A549 (cell line): ENCODE data around the gene GORASP2. TPM values are rescaled to one million over a fixed set of nuclear protein-coding genes. Genes with fewer than 3 reads are reported as not detected.
A peak's percentile ranks its signal among the peaks of the same experiment; 100 is the strongest.

Experiments
- ATAC-seq, 2 experiments: fragments of 200-7000 bp in 1 of 2; fragments of >200 bp in 1 of 2; cut with Nextera tagmentation in 1 of 2; cut with Tn5 transposase in 1 of 2; 3 replicates each; pipeline versions ENCODE4 v1.8.0 to v1.9.1; 2018 to 2020; ENCODE audit warnings: mild to moderate bottlenecking in 1 of 2, moderate library complexity in 1 of 2
- CTCF ChIA-PET: fragments of 300-600 bp; sonication (Branson Sonifier 250); formaldehyde crosslinking; extraction: SDS; loops from one replicate; lab custom pipeline; 2021; ENCODE audit warnings: antibody characterized with exemption, inconsistent platforms; lab: Yijun Ruan, JAX
- POLR2A ChIA-PET: fragments of 350-600 bp; formaldehyde crosslinking; extraction: SDS; loops from one replicate; lab custom pipeline; 2021; ENCODE audit warnings: antibody characterized with exemption, inconsistent platforms; lab: Yijun Ruan, JAX
- DNase-seq, 2 experiments: peaks; one replicate each; pipeline versions ENCODE4 v3.0.0 to v3.0.0-alpha.2; 2011 to 2016; ENCODE audit warnings: low read depth in 1 of 2, low spot score in 1 of 2
- FAIRE-seq: peaks from 2 replicates; lab custom pipeline; 2011; peaks lifted over from hg19 to GRCh38; lab: Jason Lieb, UNC
- H3K27ac ChIP-seq, 2 experiments: fragments of >200 bp; sonication (Bioruptor Twin); formaldehyde crosslinking; 3 replicates each; pipeline ENCODE4 v1.5.1; 2016 to 2017
- H3K4me1 ChIP-seq: fragments of >200 bp; sonication (Bioruptor Twin); formaldehyde crosslinking; 3 replicates; pipeline ENCODE4 v1.6.1; 2016
- H3K4me2 ChIP-seq: fragments of >200 bp; sonication (Bioruptor Twin); formaldehyde crosslinking; 3 replicates; pipeline ENCODE4 v1.6.1; 2016
- H3K4me3 ChIP-seq: fragments of >200 bp; sonication (Bioruptor Twin); formaldehyde crosslinking; 3 replicates; pipeline ENCODE4 v1.5.1; 2016
- H3K9me3 ChIP-seq: fragments of >200 bp; sonication (Bioruptor Twin); formaldehyde crosslinking; 3 replicates; pipeline ENCODE4 v1.6.1; 2016
- CBX2 ChIP-seq: fragments of 200-600 bp; sonication (generic); IDR thresholded peaks from 2 replicates; pipeline ENCODE4 v1.6.1; 2016; ENCODE audit warnings: low read depth, mild to moderate bottlenecking, borderline replicate concordance
- CHD4 ChIP-seq: fragments of 200-600 bp; sonication (generic); IDR thresholded peaks from 2 replicates; pipeline ENCODE4 v1.6.1; 2016; ENCODE audit warnings: antibody characterized with exemption, mild to moderate bottlenecking, borderline replicate concordance
- E2F6 ChIP-seq: IDR thresholded peaks from 2 replicates; pipeline ENCODE4 v1.6.1; 2012; ENCODE audit warnings: low read depth, borderline replicate concordance
- EHMT2 ChIP-seq: fragments of 200-600 bp; sonication (generic); IDR thresholded peaks from 2 replicates; pipeline ENCODE4 v1.6.1; 2016; ENCODE audit warnings: antibody characterized with exemption, low read depth, mild to moderate bottlenecking, moderate library complexity
- ESRRA ChIP-seq: fragments of 150-350 bp; IDR thresholded peaks from 2 replicates; pipeline ENCODE4 v1.6.1; 2014; ENCODE audit warnings: mild to moderate bottlenecking, low read length, borderline replicate concordance
- HDAC2 ChIP-seq: fragments of 200-600 bp; sonication (generic); IDR thresholded peaks from 2 replicates; pipeline ENCODE4 v1.6.1; 2016
- HEYL ChIP-seq: fragments of 250-450 bp; sonication (Bioruptor Pico); IDR thresholded peaks from 2 replicates; pipeline ENCODE4 v1.8.0; 2021; ENCODE audit warnings: mild to moderate bottlenecking, moderate library complexity
- JUNB ChIP-seq: fragments of >200 bp; sonication (Bioruptor Twin); formaldehyde crosslinking; IDR thresholded peaks from 2 replicates; pipeline ENCODE4 v1.6.1; 2016
- MYC ChIP-seq: IDR thresholded peaks from 2 replicates; pipeline ENCODE4 v1.6.1; 2012; ENCODE audit warnings: mild to moderate bottlenecking, inconsistent platforms, low read length, improper control_type of control experiment, borderline replicate concordance
- NPAS2 ChIP-seq: fragments of 250-450 bp; sonication (Bioruptor Pico); IDR thresholded peaks from 2 replicates; pipeline ENCODE4 v1.8.0; 2022; ENCODE audit warnings: mild to moderate bottlenecking, moderate library complexity, borderline replicate concordance
- PBX3 ChIP-seq: IDR thresholded peaks from 2 replicates; pipeline ENCODE4 v1.6.1; 2012
- POLR2A ChIP-seq: IDR thresholded peaks from 2 replicates; pipeline ENCODE4 v1.6.1; 2012; ENCODE audit warnings: mild to moderate bottlenecking, low read length
- RAD21 ChIP-seq, 2 experiments: fragments of >200 bp in 1 of 2; sonication (Bioruptor Twin) in 1 of 2; formaldehyde crosslinking in 1 of 2; IDR thresholded peaks in 1 of 2; conservative IDR thresholded peaks in 1 of 2; 2 replicates in 1 of 2; 3 replicates in 1 of 2; pipeline ENCODE4 v1.6.1; 2012 to 2018; ENCODE audit warnings: inconsistent platforms in 1 of 2
- RCOR1 ChIP-seq: fragments of 150-350 bp; IDR thresholded peaks from 2 replicates; pipeline ENCODE4 v1.6.1; 2014; ENCODE audit warnings: antibody characterized with exemption, low read length, low read depth
- REST ChIP-seq: fragments of 200-600 bp; sonication (generic); IDR thresholded peaks from 2 replicates; pipeline ENCODE4 v1.6.1; 2016; ENCODE audit warnings: antibody characterized with exemption, mild to moderate bottlenecking, moderate library complexity
- RNF2 ChIP-seq: fragments of 200-600 bp; sonication (generic); IDR thresholded peaks from 2 replicates; pipeline ENCODE4 v1.6.1; 2016; ENCODE audit warnings: low read depth, mild to moderate bottlenecking, antibody characterized with exemption, moderate library complexity, borderline replicate concordance
- SREBF2 ChIP-seq: fragments of 450-650 bp; IDR thresholded peaks from 2 replicates; pipeline ENCODE4 v1.6.1; 2014; ENCODE audit warnings: mild to moderate bottlenecking, moderate library complexity
- TFCP2L1 ChIP-seq: fragments of 250-450 bp; sonication (Bioruptor Pico); IDR thresholded peaks from 2 replicates; pipeline ENCODE4 v1.5.0; 2021; ENCODE audit warnings: mild to moderate bottlenecking
- ZFP36 ChIP-seq: fragments of 450-650 bp; IDR thresholded peaks from 2 replicates; pipeline ENCODE4 v1.6.1; 2014; ENCODE audit warnings: borderline replicate concordance; ENCODE audit not compliant: partially characterized antibody
- WGBS: methylation state at CpG from one replicate; pipeline ENCODE4 v1.1.6; 2017; ENCODE audit errors: missing lambda C conversion rate; 5-methylcytosine and 5-hydroxymethylcytosine counted together
- polyA plus RNA-seq, 4 experiments: library from polyadenylated mRNA; depleted of rRNA in 3 of 4; stranded (reverse); fragments of >200 nt; fragmentation: RNase III in 1 of 4; extraction: RNeasy Plus Mini Kit Qiagen cat#74134 plus additional on column Dnase treatment in 1 of 4; gene quantifications; 2 replicates in 3 of 4; 3 replicates in 1 of 4; pipeline ENCODE4 v1.2.3, GENCODE V29; 2011 to 2017
- TF ChIP-seq, protein P1 (sequence below): fragments of >200 bp; sonication (Bioruptor Twin); formaldehyde crosslinking; IDR thresholded peaks from 3 replicates; pipeline ENCODE4 v1.5.1; 2016
- TF ChIP-seq, protein P2 (sequence below): fragments of 450-650 bp; IDR thresholded peaks from 2 replicates; pipeline ENCODE4 v1.6.1; 2014; ENCODE audit warnings: antibody characterized with exemption

The GORASP2 gene
- polyA plus RNA-seq, 2 of the 4 experiments (the other 2 are of a cell fraction) = 90.5 to 179 TPM

DNA sequence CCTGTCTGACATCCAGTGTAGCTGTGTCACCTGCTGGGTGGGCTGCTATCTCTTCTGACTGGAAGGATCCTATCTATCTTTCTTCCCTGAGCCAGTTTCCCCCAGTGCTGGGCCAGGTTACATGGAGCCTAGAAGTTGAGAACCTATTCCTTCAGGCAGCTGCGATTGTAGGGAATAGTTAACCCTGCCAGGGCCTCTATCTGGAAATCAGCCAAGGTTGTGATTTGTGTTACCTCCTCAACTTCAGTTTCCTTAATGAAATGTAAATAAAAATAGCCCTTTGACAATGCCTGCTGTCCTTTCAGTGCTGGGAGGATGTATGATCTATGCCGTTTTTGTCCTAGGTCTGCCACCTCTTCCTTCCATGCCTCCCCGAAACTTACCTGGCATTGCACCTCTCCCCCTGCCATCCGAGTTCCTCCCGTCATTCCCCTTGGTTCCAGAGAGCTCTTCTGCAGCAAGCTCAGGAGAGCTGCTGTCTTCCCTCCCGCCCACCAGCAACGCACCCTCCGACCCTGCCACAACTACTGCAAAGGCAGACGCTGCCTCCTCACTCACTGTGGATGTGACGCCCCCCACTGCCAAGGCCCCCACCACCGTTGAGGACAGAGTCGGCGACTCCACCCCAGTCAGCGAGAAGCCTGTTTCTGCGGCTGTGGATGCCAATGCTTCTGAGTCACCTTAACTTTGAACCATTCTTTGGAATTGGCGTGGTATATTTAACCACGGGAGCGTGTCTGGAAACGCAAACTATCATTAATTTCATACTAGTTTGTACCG is 36.6 kb downstream of the GORASP2 start:
- TF ChIP-seq CHD4 = no peak
- no peak for TF ChIP-seq ZFP36
- TF ChIP-seq JUNB = no peak
- no peak for TF ChIP-seq RAD21 (conservative IDR thresholded peaks at IDR 0.05 in 1 of 2, IDR thresholded peaks at IDR 0.05 in 1 of 2)
- no peak for TF ChIP-seq MYC
- no peak for TF ChIP-seq PBX3
- no peak for TF ChIP-seq E2F6
- TF ChIP-seq TFCP2L1 = no peak
- no peak for TF ChIP-seq HEYL (CRISPR knock-in tag)
- no peak for TF ChIP-seq POLR2A
- no peak for TF ChIP-seq HDAC2
- no peak for TF ChIP-seq RNF2
- no peak for TF ChIP-seq EHMT2
- no peak for TF ChIP-seq REST
- TF ChIP-seq RCOR1 = no peak
- no peak for TF ChIP-seq SREBF2
- no peak for TF ChIP-seq NPAS2 (CRISPR knock-in tag)
- TF ChIP-seq ESRRA = no peak
- no peak for TF ChIP-seq CBX2
- ChIA-PET POLR2A (no interaction called here), CTCF (interaction anchor here (1.1 to 2.1 kb wide), 3 partner anchors 11 to 583 kb away, joined by 3 to 6 read pairs (median 3); no protein-coding TSS in a partner anchor)
- H3K4me3 ChIP-seq = no peak overlapping the region
- FAIRE-seq = no peak
- no peak for DNase-seq
- H3K9me3 ChIP-seq = no peaks in the 10 kb centered on the region
- ATAC-seq = no peak
- WGBS = 83% methylated on average over 16 of the region's 20 CpGs
- no peak overlapping the region for H3K27ac ChIP-seq
- no peaks in the 10 kb centered on the region for H3K4me1 ChIP-seq
- no peak overlapping the region for H3K4me2 ChIP-seq

- Histone ChIP-seq H3K9me3 (no peaks in the 10 kb centered on the region), H3K4me2 (no peak overlapping the region), H3K4me1 (no peaks in the 10 kb centered on the region), H3K4me3 (no peak overlapping the region), H3K27ac (no peak overlapping the region)
- ChIA-PET POLR2A (no interaction called here), CTCF (interaction anchor here (0.8 to 2.4 kb wide), 4 partner anchors 11 to 581 kb away, joined by 3 to 13 read pairs (median 4); partner anchors contain the start of gene GORASP2)
- DNase-seq (peak; percentile 49 to 61), ATAC-seq (peak; percentile 94 to 95), FAIRE-seq (no peak)
- WGBS = 74% methylated on average over 13 of the region's 13 CpGs
- TF ChIP-seq RAD21 (conservative IDR thresholded peaks at IDR 0.05 in 1 of 2, IDR thresholded peaks at IDR 0.05 in 1 of 2) = peak in 1 of 2 experiments; percentile 24; a peak in 1 of 5 replicates
- TF ChIP-seq, protein P1, sequence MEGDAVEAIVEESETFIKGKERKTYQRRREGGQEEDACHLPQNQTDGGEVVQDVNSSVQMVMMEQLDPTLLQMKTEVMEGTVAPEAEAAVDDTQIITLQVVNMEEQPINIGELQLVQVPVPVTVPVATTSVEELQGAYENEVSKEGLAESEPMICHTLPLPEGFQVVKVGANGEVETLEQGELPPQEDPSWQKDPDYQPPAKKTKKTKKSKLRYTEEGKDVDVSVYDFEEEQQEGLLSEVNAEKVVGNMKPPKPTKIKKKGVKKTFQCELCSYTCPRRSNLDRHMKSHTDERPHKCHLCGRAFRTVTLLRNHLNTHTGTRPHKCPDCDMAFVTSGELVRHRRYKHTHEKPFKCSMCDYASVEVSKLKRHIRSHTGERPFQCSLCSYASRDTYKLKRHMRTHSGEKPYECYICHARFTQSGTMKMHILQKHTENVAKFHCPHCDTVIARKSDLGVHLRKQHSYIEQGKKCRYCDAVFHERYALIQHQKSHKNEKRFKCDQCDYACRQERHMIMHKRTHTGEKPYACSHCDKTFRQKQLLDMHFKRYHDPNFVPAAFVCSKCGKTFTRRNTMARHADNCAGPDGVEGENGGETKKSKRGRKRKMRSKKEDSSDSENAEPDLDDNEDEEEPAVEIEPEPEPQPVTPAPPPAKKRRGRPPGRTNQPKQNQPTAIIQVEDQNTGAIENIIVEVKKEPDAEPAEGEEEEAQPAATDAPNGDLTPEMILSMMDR = peak; percentile 40; the same call in 2 of the 3 replicates
- TF ChIP-seq, protein P2, sequence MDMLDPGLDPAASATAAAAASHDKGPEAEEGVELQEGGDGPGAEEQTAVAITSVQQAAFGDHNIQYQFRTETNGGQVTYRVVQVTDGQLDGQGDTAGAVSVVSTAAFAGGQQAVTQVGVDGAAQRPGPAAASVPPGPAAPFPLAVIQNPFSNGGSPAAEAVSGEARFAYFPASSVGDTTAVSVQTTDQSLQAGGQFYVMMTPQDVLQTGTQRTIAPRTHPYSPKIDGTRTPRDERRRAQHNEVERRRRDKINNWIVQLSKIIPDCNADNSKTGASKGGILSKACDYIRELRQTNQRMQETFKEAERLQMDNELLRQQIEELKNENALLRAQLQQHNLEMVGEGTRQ = no peak
- TF ChIP-seq, all 56 proteins: peak for 2
Observed at GRCh38 chr2:170966648-170967396, 37.8 kb downstream of the GORASP2 start.
